GM19238 (cell line): ENCODE data around the gene SF3A1.
A peak's percentile ranks its signal among the peaks of the same experiment; 100 is the strongest.
"Not testable (repeated sequence)": the region's sequence is repeated elsewhere in the genome, so short reads cannot be mapped to it uniquely, and the experiment has no call there.

Source experiments
- DNase-seq: peaks from one replicate; pipeline ENCODE4 v3.0.0; 2011; ENCODE audit warnings: low spot score; ENCODE audit not compliant: insufficient read length

Gene SF3A1

GRCh38 chr22:30354644-30355043 lies 2.0 kb downstream of the SF3A1 start:
- no peak for DNase-seq

- DNase-seq: no peak
Measured at GRCh38 chr22:30351226-30351625, 5.5 kb downstream of the SF3A1 start.

GRCh38 chr22:30348809-30349208 lies 7.9 kb downstream of the SF3A1 start:
- no peak for DNase-seq

GRCh38 chr22:30348404-30348803 lies 8.3 kb downstream of the SF3A1 start:
- no peak for DNase-seq

- DNase-seq: no peak
Measured at GRCh38 chr22:30347255-30347892, 9.3 kb downstream of the SF3A1 start.

GRCh38 chr22:30344447-30345200 lies 12.1 kb downstream of the SF3A1 start:
- no peak for DNase-seq

GRCh38 chr22:30340911-30341685 lies 15.6 kb downstream of the SF3A1 start:
- DNase-seq: no peak

GRCh38 chr22:30338802-30339201 lies 17.9 kb downstream of the SF3A1 start:
- no peak for DNase-seq

GRCh38 chr22:30338341-30338740 lies 18.4 kb downstream of the SF3A1 start:
- DNase-seq: not testable (repeated sequence)

- DNase-seq: no peak
Measured at GRCh38 chr22:30337461-30337778, 19.3 kb downstream of the SF3A1 start.

- DNase-seq: no peak
Measured at GRCh38 chr22:30336752-30337460, 19.8 kb downstream of the SF3A1 start.

- no peak for DNase-seq
Measured at GRCh38 chr22:30335236-30335635, 21.5 kb downstream of the SF3A1 start.

- DNase-seq: no peak
Measured at GRCh38 chr22:30334646-30335045, 22.0 kb downstream of the SF3A1 start.

- no peak for DNase-seq
Measured at GRCh38 chr22:30333707-30334087, 23.0 kb downstream of the SF3A1 start.

- no peak for DNase-seq
Measured at GRCh38 chr22:30332994-30333706, 23.5 kb downstream of the SF3A1 start.

GRCh38 chr22:30332551-30332950 lies 24.1 kb downstream of the SF3A1 start:
- no peak for DNase-seq

- DNase-seq: no peak
Measured at GRCh38 chr22:30328466-30329049, 28.1 kb downstream of the SF3A1 start.

GRCh38 chr22:30327864-30328345 lies 28.8 kb downstream of the SF3A1 start:
- no peak for DNase-seq

GRCh38 chr22:30326706-30327362 lies 29.9 kb downstream of the SF3A1 start, which contains the start of gene TBC1D10A:
Gene TBC1D10A (minus strand): TSS chr22:30326941. CDS start chr22:30326881, 60 bp downstream.
- peak; percentile 98 for DNase-seq

GRCh38 chr22:30326255-30326705 lies 30.4 kb downstream of the SF3A1 start:
- DNase-seq: peak; percentile 40
